Stimulated activated CD8-positive, alpha-beta memory T cell treated with anti-CD3 and anti-CD28 coated beads, Interleukin-4, amount 100 ng/mL, for 48 hours (primary cell): Measurements from ENCODE around the gene PKHD1.

Experiments
- DNase-seq: peaks from one replicate; pipeline ENCODE4 v3.0.0-alpha.2; 2020

PKHD1 gene

DNA sequence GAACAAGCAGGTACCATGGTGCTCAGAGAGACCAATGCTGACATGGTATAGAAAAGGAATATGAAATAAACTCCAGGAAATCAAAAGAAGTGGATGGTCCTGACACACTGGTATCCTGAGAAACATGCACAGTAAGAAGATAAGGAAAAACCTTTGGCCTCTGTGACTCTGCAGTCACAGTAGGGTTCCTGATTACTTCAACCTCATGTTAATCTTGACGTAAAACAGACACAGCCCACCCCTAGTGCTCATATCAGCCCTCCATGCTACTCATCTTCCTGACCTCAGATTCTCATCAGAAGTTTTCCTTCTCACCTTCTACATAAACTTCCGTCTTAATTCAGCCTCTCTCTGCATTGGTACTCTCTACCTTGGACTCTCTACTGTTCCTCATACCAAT lies 240.9 kb downstream of the PKHD1 start:
- DNase-seq = no peak

DNA sequence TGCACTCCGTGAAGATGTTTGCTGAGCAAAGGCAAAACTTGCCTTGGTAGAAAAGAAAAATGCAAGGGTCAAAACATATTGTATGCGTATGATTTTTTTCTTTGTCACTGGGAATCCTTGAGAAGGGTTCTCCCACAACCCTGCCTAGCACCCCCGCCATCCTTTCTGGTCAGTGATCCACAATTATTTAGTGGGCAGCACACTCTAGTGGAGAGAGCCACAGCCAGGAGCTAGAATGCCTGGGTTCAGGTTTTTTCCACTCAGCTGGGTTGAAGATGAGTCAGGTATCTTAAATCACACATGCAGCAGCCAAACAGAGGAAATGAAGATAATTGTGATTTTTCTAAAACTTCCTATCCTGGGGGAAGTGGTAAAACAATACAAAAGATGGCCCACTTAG lies 243.1 kb downstream of the PKHD1 start:
- no peak for DNase-seq

- no peak for DNase-seq
These were observed 243.9 kb downstream of the PKHD1 start for GRCh38 chr6:51843456-51844056.

- DNase-seq = no peak
These were observed 244.5 kb downstream of the PKHD1 start for GRCh38 chr6:51842804-51843378.

- no peak for DNase-seq
These were observed 245.2 kb downstream of the PKHD1 start for GRCh38 chr6:51842061-51842803.

GRCh38 chr6:51841626-51842025 lies 245.8 kb downstream of the PKHD1 start:
- no peak for DNase-seq

DNA sequence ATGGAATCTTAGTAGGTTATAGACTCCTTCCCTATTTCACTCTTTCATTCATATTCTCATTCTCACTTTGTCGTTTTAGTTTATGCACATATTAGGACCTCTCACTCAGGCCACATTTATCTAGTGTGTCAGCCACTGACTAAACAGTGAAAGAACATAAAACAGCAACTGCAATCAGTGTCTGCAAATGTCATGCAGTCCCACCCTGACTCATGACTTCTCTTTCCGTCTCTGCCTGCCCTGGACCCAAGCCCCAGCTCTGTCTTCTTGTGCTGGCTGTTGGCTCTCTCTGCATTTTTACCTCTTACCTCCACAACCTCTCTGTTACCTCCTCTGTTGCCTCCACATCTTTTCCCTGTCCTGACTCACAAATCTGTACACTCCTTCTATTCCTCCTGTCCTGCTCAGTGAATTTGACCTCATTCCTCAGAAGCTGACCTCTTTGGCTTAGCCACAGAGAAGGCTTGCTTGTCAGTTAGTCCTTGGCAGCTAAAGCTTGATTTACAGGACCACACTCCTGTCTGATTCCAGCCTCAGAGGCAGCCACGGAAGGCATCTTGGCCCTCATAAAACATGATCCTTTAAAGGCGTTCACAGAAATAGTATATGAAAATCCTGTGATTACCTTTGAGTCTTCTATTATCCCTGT lies 247.6 kb downstream of the PKHD1 start:
- DNase-seq = no peak

- no peak for DNase-seq
These were observed 256.7 kb downstream of the PKHD1 start for GRCh38 chr6:51830666-51831065.

- no peak for DNase-seq
These were observed 259.8 kb downstream of the PKHD1 start for GRCh38 chr6:51827580-51827979.

DNA sequence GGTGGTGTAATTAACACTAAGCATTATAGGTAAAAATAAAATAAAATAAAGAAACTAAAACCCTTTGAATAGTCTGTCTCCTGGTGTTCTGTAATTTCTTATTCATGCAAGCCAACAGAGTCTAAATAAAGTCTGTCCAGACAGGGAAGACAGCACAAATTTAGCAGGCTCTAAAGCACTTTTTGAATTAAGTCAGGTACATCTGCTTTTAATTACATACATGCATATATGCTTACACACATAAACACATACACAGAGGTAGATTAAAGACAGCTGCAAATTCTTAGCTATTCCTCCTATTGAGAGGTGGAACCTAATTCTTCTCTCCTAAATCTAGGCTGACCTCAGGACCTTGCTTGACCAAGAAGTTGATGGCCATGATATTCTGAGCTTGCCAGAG lies 262.5 kb downstream of the PKHD1 start:
- no peak for DNase-seq

DNA sequence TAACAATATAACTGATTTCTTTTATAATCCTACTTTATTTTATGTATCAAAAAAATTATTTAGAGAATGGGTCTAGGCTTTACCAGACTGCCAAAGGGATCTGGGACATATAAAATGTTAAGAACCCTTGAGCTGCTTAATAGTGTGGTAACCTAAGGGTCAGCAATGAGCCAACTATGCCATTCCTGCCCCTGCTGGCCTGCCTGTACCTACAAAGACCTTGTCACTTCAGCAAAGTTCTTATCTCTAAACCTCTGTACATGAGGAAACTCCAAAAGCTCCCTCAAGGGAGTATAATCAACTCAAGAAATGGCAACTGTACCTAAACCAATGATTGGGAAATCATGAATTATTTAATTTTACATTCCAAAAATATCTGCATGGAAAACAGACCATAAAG lies 266.9 kb downstream of the PKHD1 start:
- no peak for DNase-seq

DNA sequence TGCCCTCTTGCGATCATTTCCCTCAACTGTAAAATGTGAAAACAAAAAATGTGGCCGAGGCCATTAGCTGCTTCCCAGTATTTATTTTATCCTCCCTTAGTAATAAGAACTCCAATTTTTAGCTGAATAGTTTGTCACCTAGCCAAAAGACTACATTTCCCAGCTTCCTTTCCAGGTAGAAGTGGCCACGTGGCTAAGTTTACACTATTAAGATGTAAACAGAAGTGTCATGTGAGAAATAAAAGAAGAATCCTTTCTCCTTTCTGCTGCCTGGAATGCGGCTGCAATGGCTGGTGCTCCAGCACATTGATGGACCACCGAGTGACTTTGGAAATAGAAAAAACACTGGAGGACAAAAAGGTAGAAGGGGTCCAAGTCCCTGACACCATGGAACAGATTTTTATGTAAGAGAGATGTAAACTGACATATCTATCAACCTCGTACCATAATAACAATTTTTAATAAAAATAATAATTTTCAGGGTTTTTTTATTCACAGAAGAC lies 268.8 kb downstream of the PKHD1 start:
- no peak for DNase-seq

- no peak for DNase-seq
These were observed 269.6 kb downstream of the PKHD1 start for GRCh38 chr6:51817832-51818231.

GRCh38 chr6:51814418-51814817 lies 273.0 kb downstream of the PKHD1 start:
- DNase-seq = no peak

- no peak for DNase-seq
These were observed 273.5 kb downstream of the PKHD1 start for GRCh38 chr6:51813904-51814303.

GRCh38 chr6:51812231-51812630 lies 275.2 kb downstream of the PKHD1 start:
- DNase-seq = no peak

DNA sequence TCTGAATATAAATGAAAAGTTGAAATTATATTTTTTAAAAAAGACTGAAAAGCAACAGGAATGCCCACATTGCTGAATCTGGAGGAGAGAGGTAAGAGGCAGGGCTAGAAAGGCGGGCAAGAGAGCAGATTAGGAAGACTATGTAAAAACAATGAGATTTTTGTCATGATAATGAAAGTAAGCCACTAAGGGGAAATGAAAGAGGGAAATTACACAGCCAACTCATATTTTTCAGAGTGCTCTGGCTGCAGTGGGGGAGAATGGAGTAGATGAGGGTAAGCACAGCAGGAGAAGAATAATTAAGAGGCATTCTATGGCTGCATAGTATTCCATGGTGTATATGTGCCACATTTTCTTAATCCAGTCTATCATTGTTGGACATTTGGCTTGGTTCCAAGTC lies 281.9 kb downstream of the PKHD1 start:
- DNase-seq = no peak

GRCh38 chr6:51800603-51801002 lies 286.8 kb downstream of the PKHD1 start:
- no peak for DNase-seq

DNA sequence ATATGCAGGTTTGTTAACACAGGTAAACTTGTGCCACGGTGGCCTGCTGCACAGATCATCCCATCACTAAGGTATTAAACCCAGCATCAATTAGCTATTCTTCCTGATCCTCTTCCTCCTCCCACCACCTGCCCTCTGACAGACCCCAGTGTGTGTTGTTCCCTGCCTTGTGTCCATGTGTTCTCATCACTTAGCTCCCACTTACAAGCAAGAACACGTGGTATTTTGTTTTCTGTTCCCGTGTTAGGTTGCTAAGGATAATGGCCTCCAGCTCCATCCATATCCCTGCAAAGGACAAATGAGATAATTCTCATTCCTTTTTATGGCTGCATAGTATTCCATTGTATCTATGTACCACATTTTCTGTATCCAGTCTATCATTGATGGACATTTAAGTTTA lies 294.0 kb downstream of the PKHD1 start:
- no peak for DNase-seq

DNA sequence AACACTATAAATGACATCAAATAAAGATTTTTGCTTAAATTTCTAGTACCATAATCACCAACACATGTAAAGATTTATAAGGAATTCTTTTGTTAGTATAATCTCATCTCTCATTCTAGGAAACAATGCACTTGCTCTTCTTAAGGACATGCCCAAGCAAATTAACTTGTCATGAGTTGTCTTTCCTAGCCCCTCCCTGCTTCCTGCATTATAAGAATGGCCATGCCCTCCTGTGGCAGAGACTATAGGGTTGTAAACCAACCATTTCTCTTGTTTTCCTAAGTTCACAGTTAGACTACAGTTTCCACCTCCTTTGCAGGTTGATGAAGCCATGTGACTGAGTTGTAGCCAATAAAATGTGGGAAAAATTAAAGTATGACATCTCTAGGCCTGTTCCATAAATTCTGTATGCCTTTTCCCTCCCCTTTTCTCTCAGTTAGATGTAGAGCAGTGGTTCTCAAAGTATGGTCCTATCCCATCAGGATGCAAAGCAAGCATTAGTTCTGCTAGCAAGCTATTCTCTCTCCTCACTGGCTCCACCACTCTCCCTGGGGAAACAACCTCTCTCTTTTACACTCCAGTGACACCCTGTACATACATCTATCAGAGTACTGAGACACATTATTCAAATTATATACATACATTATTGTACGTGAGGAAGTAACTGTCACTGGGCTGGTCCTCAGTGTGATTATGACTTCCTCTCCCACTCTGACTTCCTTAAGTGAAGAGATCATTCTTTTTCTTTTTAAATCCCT lies 295.0 kb downstream of the PKHD1 start:
- no peak for DNase-seq

DNA sequence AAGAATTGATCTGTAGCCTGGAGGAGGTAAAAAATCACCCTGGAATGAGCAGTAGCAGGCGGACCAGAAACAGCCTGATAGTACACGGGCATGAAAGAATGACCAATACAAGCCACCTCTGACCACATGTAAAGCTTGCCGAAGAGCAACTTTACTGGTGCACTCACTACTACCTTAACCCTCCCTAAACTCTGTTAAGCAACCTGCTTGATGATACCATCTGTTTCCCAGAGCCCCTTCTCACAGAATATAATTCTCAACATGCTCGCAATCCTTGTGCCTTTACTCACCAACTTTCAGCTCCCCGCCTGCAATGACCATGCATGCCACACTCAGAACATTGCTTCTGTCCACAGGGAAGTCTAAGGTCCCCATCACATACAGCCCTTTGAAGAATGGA lies 296.5 kb downstream of the PKHD1 start:
- no peak for DNase-seq

DNA sequence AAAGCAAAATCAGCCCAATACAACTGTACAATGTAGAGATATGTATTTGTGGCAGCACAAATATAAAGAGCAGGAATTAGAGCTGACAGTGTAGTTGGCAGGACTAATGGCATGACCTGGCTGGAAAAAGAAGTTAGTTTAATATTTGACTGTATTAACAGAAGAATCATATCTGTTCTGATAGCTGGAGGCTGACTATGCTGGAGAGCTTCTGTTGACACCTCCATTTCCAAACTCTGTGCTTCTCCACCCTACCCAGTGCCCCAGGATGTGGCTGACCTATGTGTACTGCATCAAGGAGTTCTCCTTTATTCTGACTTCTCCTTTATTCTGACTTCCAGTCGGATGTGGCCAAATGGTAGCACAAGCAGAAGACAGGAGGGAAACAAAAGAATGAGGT lies 299.3 kb downstream of the PKHD1 start:
- no peak for DNase-seq

DNA sequence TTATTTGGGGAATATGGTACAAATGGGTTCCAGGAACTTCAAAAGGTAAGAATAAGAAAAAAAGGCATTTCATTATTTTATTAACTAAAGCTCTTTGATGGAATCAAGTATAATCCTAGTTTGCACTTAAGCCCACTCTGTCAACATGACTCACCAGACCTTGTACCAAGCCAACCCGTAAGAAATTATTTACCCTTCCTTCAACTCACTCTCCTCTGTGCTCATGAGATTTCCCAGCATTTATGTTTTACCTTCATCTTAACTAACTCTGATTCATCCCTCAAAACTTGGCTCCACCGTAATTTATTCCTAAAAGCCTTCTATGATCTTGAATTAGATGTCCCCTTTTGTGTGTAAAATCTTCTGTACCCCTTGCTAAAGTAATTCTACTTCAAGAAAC lies 308.7 kb downstream of the PKHD1 start:
- no peak for DNase-seq
